ENCODE data around the gene ANP32B. TPM values are rescaled to one million over a fixed set of nuclear protein-coding genes. Genes with fewer than 3 reads are reported as not detected.

ANP32B gene
- total and polyA plus RNA-seq, 11 donors: 16.3 to 78.3 (median 57.8) TPM

DNA sequence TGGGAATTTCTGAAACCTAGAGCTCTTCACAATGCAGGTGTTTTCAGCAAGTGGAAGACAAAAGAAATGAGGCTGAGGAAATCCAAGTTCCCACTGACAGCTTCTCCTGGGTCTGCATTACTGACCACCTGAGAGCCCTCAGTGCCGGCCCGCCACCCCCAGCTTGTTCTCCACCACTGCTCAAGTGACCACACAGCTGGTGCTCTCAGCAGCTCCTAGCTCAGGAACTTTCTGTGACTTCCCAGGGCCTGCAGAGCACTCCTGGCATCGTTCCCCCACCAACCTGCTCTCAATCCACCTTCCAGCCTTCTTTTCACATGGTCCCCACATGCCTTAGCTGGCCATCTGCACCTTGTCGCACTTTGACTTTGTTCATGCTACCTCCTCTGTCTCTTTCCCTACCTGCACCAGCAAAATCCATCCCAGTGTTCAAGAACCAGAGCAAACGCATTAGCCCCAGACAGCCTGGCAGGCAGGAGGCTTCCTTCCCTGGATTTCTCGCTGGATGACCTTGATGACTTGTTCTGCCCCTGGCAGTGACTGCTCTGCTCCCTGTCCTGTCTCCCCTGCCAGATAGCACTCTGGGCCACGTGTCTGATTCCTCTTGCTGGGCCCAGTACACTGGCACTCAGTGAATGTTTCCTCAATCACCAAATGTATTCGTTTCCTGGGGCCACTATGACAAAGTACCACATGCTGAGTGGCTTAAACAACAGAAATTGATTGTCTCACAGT lies 38.3 kb downstream of the ANP32B start:
- intact Hi-C loops (cut with DNase I): loop anchor here in 1 of 10 donors (5.0 kb wide), 1 partner anchor 34 kb away; no protein-coding TSS in a partner anchor
- DNase-seq (peak in 4 of 5 donors; percentile 66 to 85 (median 76)), ATAC-seq (peak; percentile 93 to 95 (median 94))
- Histone ChIP-seq H3K27ac (peak overlapping the region in 11 of 12 donors; percentile 23 to 85 (median 74)), H3K36me3 (peaks cover 0 to 38% (median 27%) of the 10 kb centered on the region in 9 donors), H3K4me3 (no peak overlapping the region), H3K4me1 (peaks cover 0 to 59% (median 5%) of the 10 kb centered on the region in 12 donors), H3K27me3 (no peaks in the 10 kb centered on the region), H3K9me3 (no peaks in the 10 kb centered on the region)
- WGBS, 4 donors: 56 to 64% (median 57%) methylated on average over 8 of the region's 8 CpGs
- TF ChIP-seq POLR2A (IDR thresholded peaks at IDR 0.05): no peak
- TF ChIP-seq, protein P1, sequence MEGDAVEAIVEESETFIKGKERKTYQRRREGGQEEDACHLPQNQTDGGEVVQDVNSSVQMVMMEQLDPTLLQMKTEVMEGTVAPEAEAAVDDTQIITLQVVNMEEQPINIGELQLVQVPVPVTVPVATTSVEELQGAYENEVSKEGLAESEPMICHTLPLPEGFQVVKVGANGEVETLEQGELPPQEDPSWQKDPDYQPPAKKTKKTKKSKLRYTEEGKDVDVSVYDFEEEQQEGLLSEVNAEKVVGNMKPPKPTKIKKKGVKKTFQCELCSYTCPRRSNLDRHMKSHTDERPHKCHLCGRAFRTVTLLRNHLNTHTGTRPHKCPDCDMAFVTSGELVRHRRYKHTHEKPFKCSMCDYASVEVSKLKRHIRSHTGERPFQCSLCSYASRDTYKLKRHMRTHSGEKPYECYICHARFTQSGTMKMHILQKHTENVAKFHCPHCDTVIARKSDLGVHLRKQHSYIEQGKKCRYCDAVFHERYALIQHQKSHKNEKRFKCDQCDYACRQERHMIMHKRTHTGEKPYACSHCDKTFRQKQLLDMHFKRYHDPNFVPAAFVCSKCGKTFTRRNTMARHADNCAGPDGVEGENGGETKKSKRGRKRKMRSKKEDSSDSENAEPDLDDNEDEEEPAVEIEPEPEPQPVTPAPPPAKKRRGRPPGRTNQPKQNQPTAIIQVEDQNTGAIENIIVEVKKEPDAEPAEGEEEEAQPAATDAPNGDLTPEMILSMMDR (IDR thresholded peaks at IDR 0.05): no peak

DNA sequence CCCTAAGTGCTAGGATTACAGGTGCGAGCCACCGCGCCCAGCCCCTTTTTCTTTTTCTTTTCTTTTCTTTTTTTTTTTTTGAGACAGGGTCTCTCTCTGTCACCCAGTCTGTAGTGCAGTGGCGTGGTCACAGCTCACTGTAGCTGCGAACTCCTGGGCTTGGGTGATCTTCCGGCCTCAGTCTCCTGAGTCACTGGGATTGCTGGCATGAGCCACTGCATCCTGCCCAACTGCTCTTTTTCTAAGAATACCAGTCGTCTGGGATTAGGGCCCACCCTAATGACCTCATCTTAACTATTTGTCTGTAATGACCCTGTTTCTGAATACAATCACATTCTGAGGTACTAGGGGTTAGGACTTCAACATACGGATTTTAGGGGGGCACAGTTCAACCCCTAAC lies 39.3 kb downstream of the ANP32B start:
- ATAC-seq (no peak), DNase-seq (no peak)
- peaks cover 0 to 28% (median 17%) of the 10 kb centered on the region in 9 donors for H3K36me3 ChIP-seq
- H3K27me3 ChIP-seq: no peaks in the 10 kb centered on the region
- no peak for TF ChIP-seq POLR2A (IDR thresholded peaks at IDR 0.05)
- TF ChIP-seq, protein P1 (IDR thresholded peaks at IDR 0.05): no peak
- H3K4me3 ChIP-seq: no peak overlapping the region
- 72 to 85% (median 74%) methylated on average over 8 of the region's 8 CpGs for WGBS, 4 donors
- peaks cover 0 to 50% (median 5%) of the 10 kb centered on the region in 12 donors for H3K4me1 ChIP-seq
- H3K27ac ChIP-seq: peak overlapping the region in 9 of 12 donors; percentile 41 to 85 (median 74)
- H3K9me3 ChIP-seq: no peaks in the 10 kb centered on the region
- intact Hi-C loops (cut with DNase I): loop anchor here in 1 of 10 donors (5.0 kb wide), 1 partner anchor 35 kb away; no protein-coding TSS in a partner anchor

DNA sequence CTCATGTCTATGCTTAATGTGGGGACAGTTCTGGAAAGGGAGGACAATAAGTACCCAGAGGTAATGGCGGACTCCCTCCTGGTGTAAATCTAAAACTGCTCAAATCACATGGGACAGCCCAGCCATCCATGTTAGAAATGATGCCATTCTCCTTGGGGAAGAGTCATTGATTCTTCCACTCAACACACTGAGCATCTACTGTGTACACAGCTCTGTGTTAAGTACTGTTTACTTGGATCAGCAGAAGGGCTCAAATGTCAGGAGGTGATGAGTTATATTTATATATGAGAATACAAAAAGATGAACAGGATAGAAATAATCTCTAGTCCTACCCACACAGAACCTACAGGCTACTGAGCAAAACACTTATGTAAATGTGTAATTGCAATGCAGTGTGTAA lies 41.6 kb downstream of the ANP32B start:
- 88 to 100% (median 95%) methylated on average over 1 of the region's 1 CpG for WGBS, 4 donors
- H3K36me3 ChIP-seq: peaks cover 0 to 6% (median under 1%) of the 10 kb centered on the region in 9 donors
- DNase-seq: no peak
- peaks cover 0 to 29% (median 5%) of the 10 kb centered on the region in 12 donors for H3K4me1 ChIP-seq
- no peaks in the 10 kb centered on the region for H3K27me3 ChIP-seq
- no peaks in the 10 kb centered on the region for H3K9me3 ChIP-seq
- no peak overlapping the region for H3K27ac ChIP-seq
- no peak for ATAC-seq
- TF ChIP-seq, protein P1 (IDR thresholded peaks at IDR 0.05): no peak
- no peak for TF ChIP-seq POLR2A (IDR thresholded peaks at IDR 0.05)
- no peak overlapping the region for H3K4me3 ChIP-seq
- intact Hi-C loops (cut with DNase I): loop anchor here in 1 of 10 donors (5.0 kb wide), 1 partner anchor 37 kb away; no protein-coding TSS in a partner anchor

DNA sequence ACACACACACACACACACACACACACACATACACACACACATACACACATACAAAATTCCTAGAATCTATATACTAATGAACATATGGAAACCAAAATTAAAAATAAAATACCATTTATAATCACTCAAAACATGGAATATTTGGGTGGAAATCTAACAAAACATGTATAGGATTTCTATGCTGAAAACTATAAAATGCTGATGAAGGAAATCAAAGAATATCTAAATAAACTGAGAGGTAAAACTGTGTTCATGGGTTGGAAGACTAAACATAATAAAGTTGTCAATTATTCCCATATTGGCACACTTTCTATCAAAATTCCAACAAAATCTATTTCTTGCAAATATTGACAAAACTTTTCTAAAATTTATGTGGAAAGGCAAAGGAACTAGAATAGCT lies 48.0 kb downstream of the ANP32B start:
- no peaks in the 10 kb centered on the region for H3K9me3 ChIP-seq
- TF ChIP-seq, protein P1 (IDR thresholded peaks at IDR 0.05): no peak
- no peak for TF ChIP-seq POLR2A (IDR thresholded peaks at IDR 0.05)
- no peak for ATAC-seq
- intact Hi-C loops (cut with DNase I): loop anchor here in 5 of 10 donors (5.0 to 10.0 kb wide), 4 partner anchors 39 to 109 kb away; partner anchors contain the start of genes TRMO (in 2 of the 5) and ANP32B (in 1 of the 5)
- H3K27me3 ChIP-seq: no peaks in the 10 kb centered on the region
- DNase-seq: no peak
- H3K4me1 ChIP-seq: peaks cover 0 to 7% (median 4%) of the 10 kb centered on the region in 12 donors
- no peaks in the 10 kb centered on the region for H3K36me3 ChIP-seq
- H3K4me3 ChIP-seq: no peak overlapping the region
- H3K27ac ChIP-seq: no peak overlapping the region

Data from heart left ventricle (tissue), 16 donors.